Neuronal stem cell (in vitro differentiated cells): ENCODE measurements around the gene SSBP2.

Source experiments
- DNase-seq: peaks from one replicate; pipeline ENCODE4 v3.0.0-alpha.2; 2013; ENCODE audit warnings: low spot score
- H2AFZ ChIP-seq: one replicate; pipeline ENCODE4 v1.6.1; 2013; ENCODE audit warnings: mild to moderate bottlenecking, low read length, inconsistent platforms
- H2AK5ac ChIP-seq: 2 replicates; pipeline ENCODE4 v1.6.1; 2013; ENCODE audit warnings: low read depth, mild to moderate bottlenecking, inconsistent platforms, low read length, moderate library complexity, mixed read lengths
- H2BK120ac ChIP-seq: 2 replicates; pipeline ENCODE4 v1.6.1; 2013; ENCODE audit warnings: low read depth, mild to moderate bottlenecking, inconsistent platforms, low read length, moderate library complexity, mixed read lengths
- H2BK12ac ChIP-seq: one replicate; pipeline ENCODE4 v1.6.1; 2013; ENCODE audit warnings: low read length, inconsistent platforms
- H2BK15ac ChIP-seq: 2 replicates; pipeline ENCODE4 v1.6.1; 2013; ENCODE audit warnings: mild to moderate bottlenecking, low read length, inconsistent platforms, mixed read lengths
- H2BK5ac ChIP-seq: one replicate; pipeline ENCODE4 v1.6.1; 2013; ENCODE audit warnings: inconsistent platforms, mild to moderate bottlenecking, low read length, moderate library complexity
- H3K14ac ChIP-seq: one replicate; pipeline ENCODE4 v1.6.1; 2013; ENCODE audit warnings: low read length, inconsistent platforms
- H3K18ac ChIP-seq: 2 replicates; pipeline ENCODE4 v1.6.1; 2013; ENCODE audit warnings: low read length, inconsistent platforms
- H3K23ac ChIP-seq: 2 replicates; pipeline ENCODE4 v1.6.1; 2013; ENCODE audit warnings: low read depth, mild to moderate bottlenecking, mixed read lengths, low read length, inconsistent platforms; ENCODE audit not compliant: poor library complexity
- H3K27ac ChIP-seq: replicated peaks from 3 replicates; pipeline ENCODE4 v1.5.1; 2013; ENCODE audit warnings: low read length, inconsistent platforms
- H3K27me3 ChIP-seq, 3 experiments: 2 replicates each; pipeline ENCODE4 v1.6.1; 2013; ENCODE audit warnings: low read length in 3 of 3, mild to moderate bottlenecking in 2 of 3, inconsistent platforms in 1 of 3, low read depth in 1 of 3, mixed read lengths in 1 of 3, moderate library complexity in 1 of 3; ENCODE audit not compliant: control insufficient read depth in 3 of 3, insufficient read depth in 3 of 3
- H3K36me3 ChIP-seq, 2 donors: replicated peaks in 1 of 2; 2 replicates each; pipeline ENCODE4 v1.6.1; 2013; ENCODE audit warnings: low read length in 2 of 2; ENCODE audit not compliant: control insufficient read depth in 2 of 2, insufficient read depth in 2 of 2
- H3K4ac ChIP-seq: 2 replicates; pipeline ENCODE4 v1.6.1; 2013; ENCODE audit warnings: inconsistent platforms, mild to moderate bottlenecking, low read length, moderate library complexity
- H3K4me1 ChIP-seq, 2 donors: 1 replicate in 1 of 2; 2 replicates in 1 of 2; pipeline ENCODE4 v1.6.1; 2013; ENCODE audit warnings: low read length in 2 of 2, low read depth in 1 of 2; ENCODE audit not compliant: control insufficient read depth in 2 of 2, insufficient read depth in 1 of 2
- H3K4me2 ChIP-seq: one replicate; pipeline ENCODE4 v1.6.1; 2013; ENCODE audit warnings: mild to moderate bottlenecking, low read length, inconsistent platforms; ENCODE audit not compliant: insufficient read depth, poor library complexity, severe bottlenecking
- H3K4me3 ChIP-seq, 2 donors: 2 replicates each; pipeline ENCODE4 v1.5.1; 2013; ENCODE audit warnings: low read length in 2 of 2, mild to moderate bottlenecking in 2 of 2, inconsistent platforms in 1 of 2, moderate library complexity in 1 of 2
- H3K79me1 ChIP-seq: one replicate; pipeline ENCODE4 v1.6.1; 2013; ENCODE audit warnings: low read depth, mild to moderate bottlenecking, inconsistent platforms, low read length, moderate library complexity
- H3K9ac ChIP-seq: one replicate; pipeline ENCODE4 v1.6.1; 2013; ENCODE audit warnings: mild to moderate bottlenecking, low read depth, low read length, inconsistent platforms; ENCODE audit not compliant: poor library complexity
- H3K9me3 ChIP-seq, 2 donors: replicated peaks in 1 of 2; 2 replicates each; pipeline versions ENCODE3 to v1.6.1; 2013; ENCODE audit warnings: low read length in 2 of 2, mild to moderate bottlenecking in 2 of 2, inconsistent platforms in 1 of 2, low read depth in 1 of 2, mixed read lengths in 1 of 2, moderate library complexity in 1 of 2; ENCODE audit not compliant: control insufficient read depth in 2 of 2, insufficient read depth in 1 of 2
- H4K8ac ChIP-seq: one replicate; pipeline ENCODE4 v1.6.1; 2013; ENCODE audit warnings: low read depth, mild to moderate bottlenecking, inconsistent platforms, low read length, moderate library complexity
- H4K91ac ChIP-seq: one replicate; pipeline ENCODE4 v1.6.1; 2013; ENCODE audit warnings: low read length, low read depth, mild to moderate bottlenecking, inconsistent platforms; ENCODE audit not compliant: poor library complexity
- WGBS, 2 donors: extraction: QIAGEN DNeasy Blood & Tissue Kit; methylation state at CpG; one replicate each; pipeline ENCODE4 v1.1.7; 2013; ENCODE audit warnings: missing lambda C conversion rate in 2 of 2, mixed read lengths in 1 of 2; ENCODE audit not compliant: insufficient read length in 2 of 2, insufficient replicate concordance in 1 of 2; ENCODE audit errors: extremely low coverage in 2 of 2; 5-methylcytosine and 5-hydroxymethylcytosine counted together

SSBP2 gene

DNA sequence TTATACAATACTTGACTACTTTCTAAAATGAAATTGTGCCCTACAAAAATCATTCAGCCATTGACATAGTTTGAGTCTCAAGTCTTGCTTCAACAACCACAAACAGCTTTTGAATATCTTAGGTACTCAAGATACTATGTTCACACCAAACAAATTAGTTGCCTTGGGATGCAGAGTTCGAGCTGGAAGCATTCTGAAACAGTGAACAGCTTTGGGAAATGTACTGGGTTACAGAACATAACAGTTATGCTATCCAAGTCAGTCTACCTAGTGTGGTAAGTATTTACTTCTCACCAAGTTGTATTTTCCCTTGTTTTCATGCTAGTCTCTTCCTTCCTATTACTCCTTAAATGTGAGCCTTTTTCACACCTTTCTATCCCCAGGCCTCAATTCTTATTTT is 143.2 kb downstream of the SSBP2 start:
- Histone ChIP-seq H2BK120ac (no peak overlapping the region), H3K27ac (no peak overlapping the region), H2BK15ac (no peak overlapping the region), H3K9ac (no peak overlapping the region), H4K91ac (no peak overlapping the region), H2AFZ (no peak overlapping the region), H3K79me1 (no peaks in the 10 kb centered on the region), H2BK12ac (no peak overlapping the region), H2BK5ac (no peak overlapping the region), H3K4me2 (no peak overlapping the region), H3K4me1 (peaks cover 8 to 26% of the 10 kb centered on the region in 2 donors), H2AK5ac (no peak overlapping the region), H3K14ac (no peak overlapping the region), H3K18ac (no peak overlapping the region), H3K9me3 (peaks cover 4 to 31% of the 10 kb centered on the region in 2 donors), H3K4ac (no peak overlapping the region), H3K23ac (no peak overlapping the region), H3K4me3 (no peak overlapping the region), H3K27me3 (no peaks in the 10 kb centered on the region), H4K8ac (no peak overlapping the region), H3K36me3 (peaks cover 5 to 51% of the 10 kb centered on the region in 2 donors)
- no peak for DNase-seq
- WGBS, 2 donors = no CpG with 5 or more reads among the region's 1 CpG

DNA sequence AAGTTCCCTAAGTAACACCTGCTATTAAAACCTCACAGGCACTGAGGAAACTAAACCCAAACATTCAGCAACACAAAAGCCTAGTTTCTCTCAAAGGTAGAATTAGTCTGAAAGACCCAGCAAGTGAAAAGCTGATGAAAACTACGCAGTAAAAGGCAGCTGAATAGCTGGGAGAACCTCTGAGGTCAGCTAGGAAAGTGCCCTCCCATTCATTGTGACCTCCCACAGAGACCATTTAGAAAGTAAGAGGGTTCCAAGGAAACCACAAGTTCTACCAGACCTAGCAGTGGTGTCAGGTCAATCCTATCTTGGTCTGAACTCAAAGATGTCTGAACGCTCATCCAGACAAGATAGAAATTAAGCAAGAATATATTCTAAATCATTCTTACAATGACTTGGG is 144.7 kb downstream of the SSBP2 start:
- Histone ChIP-seq H2BK5ac (no peak overlapping the region), H3K4me1 (peaks cover 12 to 35% of the 10 kb centered on the region in 2 donors), H2BK15ac (no peak overlapping the region), H3K27ac (no peak overlapping the region), H2AFZ (no peak overlapping the region), H3K79me1 (no peaks in the 10 kb centered on the region), H3K4ac (no peak overlapping the region), H3K36me3 (peaks cover 5 to 47% of the 10 kb centered on the region in 2 donors), H3K9me3 (peaks cover 4 to 24% of the 10 kb centered on the region in 2 donors), H3K4me2 (no peak overlapping the region), H3K18ac (no peak overlapping the region), H3K27me3 (no peaks in the 10 kb centered on the region), H2BK120ac (no peak overlapping the region), H3K4me3 (no peak overlapping the region), H2BK12ac (no peak overlapping the region), H4K91ac (no peak overlapping the region), H4K8ac (no peak overlapping the region), H2AK5ac (no peak overlapping the region), H3K9ac (no peak overlapping the region), H3K14ac (no peak overlapping the region), H3K23ac (no peak overlapping the region)
- no CpG with 5 or more reads among the region's 2 CpGs for WGBS, 2 donors
- DNase-seq = peak; percentile 61

DNA sequence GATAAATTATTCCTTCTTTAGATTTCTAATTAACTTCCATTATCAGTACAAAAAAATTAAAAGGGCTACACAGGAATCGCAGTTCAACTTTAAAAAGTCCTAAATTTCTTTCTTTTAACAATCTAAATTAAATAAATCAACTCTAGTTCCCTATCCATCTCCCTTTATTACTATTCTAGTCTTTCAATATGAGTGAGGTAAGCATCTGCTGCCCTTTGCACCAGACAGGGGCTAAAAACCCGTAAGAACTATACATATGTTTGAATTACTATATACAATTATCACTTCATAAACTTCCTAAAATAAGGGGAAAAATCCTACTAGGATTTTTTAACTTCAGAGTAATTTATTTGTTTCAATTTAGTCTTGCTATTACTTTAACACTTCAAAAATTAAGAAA is 145.6 kb downstream of the SSBP2 start:
- WGBS, 2 donors = no CpG with 5 or more reads among the region's 2 CpGs
- Histone ChIP-seq H3K27me3 (no peaks in the 10 kb centered on the region), H3K4ac (no peak overlapping the region), H2AK5ac (no peak overlapping the region), H2AFZ (no peak overlapping the region), H4K91ac (no peak overlapping the region), H3K4me2 (no peak overlapping the region), H3K14ac (no peak overlapping the region), H3K18ac (no peak overlapping the region), H2BK12ac (no peak overlapping the region), H2BK120ac (no peak overlapping the region), H3K4me1 (peaks cover 12 to 35% of the 10 kb centered on the region in 2 donors), H2BK5ac (no peak overlapping the region), H3K4me3 (no peak overlapping the region), H3K27ac (no peak overlapping the region), H3K9ac (no peak overlapping the region), H3K79me1 (no peaks in the 10 kb centered on the region), H3K23ac (no peak overlapping the region), H3K9me3 (peaks cover 4 to 17% of the 10 kb centered on the region in 2 donors), H2BK15ac (no peak overlapping the region), H3K36me3 (peaks cover 5 to 44% of the 10 kb centered on the region in 2 donors), H4K8ac (no peak overlapping the region)
- no peak for DNase-seq

DNA sequence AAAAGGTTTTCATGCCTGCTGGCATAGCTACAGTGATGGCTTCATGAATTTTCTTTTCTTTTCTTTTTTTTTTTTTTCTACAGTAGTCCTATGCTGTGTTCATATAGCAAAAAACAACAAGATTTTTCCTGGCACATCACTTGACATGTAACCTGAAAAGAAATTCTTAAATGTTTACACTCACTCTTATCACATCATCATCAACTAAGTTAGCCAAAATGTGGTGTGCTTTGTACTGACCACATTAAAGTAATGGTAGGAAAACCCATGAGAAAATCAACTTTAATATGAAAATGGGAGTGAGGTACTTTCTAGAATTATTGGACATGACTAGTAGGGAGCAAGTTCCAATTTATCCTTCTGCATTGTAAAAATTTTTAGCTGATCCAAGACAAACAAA is 146.7 kb downstream of the SSBP2 start:
- Histone ChIP-seq H3K27me3 (no peaks in the 10 kb centered on the region), H4K8ac (no peak overlapping the region), H3K9ac (no peak overlapping the region), H3K18ac (no peak overlapping the region), H3K27ac (no peak overlapping the region), H2BK12ac (no peak overlapping the region), H2BK5ac (no peak overlapping the region), H3K4me2 (no peak overlapping the region), H3K4me3 (no peak overlapping the region), H3K9me3 (peaks cover 2 to 9% of the 10 kb centered on the region in 2 donors), H2AFZ (no peak overlapping the region), H4K91ac (no peak overlapping the region), H3K4me1 (peaks cover 12 to 35% of the 10 kb centered on the region in 2 donors), H3K4ac (no peak overlapping the region), H2BK120ac (no peak overlapping the region), H2AK5ac (no peak overlapping the region), H3K36me3 (peaks cover 6 to 41% of the 10 kb centered on the region in 2 donors), H3K23ac (no peak overlapping the region), H3K79me1 (no peaks in the 10 kb centered on the region), H3K14ac (no peak overlapping the region), H2BK15ac (no peak overlapping the region)
- DNase-seq = no peak
